Testis (tissue), 5 donors: ENCODE measurements around the gene HPN. TPM values are rescaled to one million over a fixed set of nuclear protein-coding genes. Genes with fewer than 3 reads are reported as not detected.
"Not testable (repeated sequence)": the region's sequence is repeated elsewhere in the genome, so short reads cannot be mapped to it uniquely, and the experiment has no call there.

ENCODE experiments used
- DNase-seq: peaks from one replicate; pipeline ENCODE4 v3.0.0-alpha.2; 2019
- H3K27ac ChIP-seq, 2 donors: fragments of 200-600 bp; sonication (generic); one replicate each; pipeline ENCODE4 v1.5.1; 2019
- H3K27me3 ChIP-seq: fragments of 200-600 bp; sonication (generic); one replicate; pipeline ENCODE4 v1.5.1; 2019
- H3K36me3 ChIP-seq: fragments of 200-600 bp; sonication (generic); one replicate; pipeline ENCODE4 v1.5.1; 2017; ENCODE audit warnings: low read depth; ENCODE audit errors: missing control alignments
- H3K4me1 ChIP-seq: fragments of 200-600 bp; sonication (generic); one replicate; pipeline ENCODE4 v1.5.1; 2019
- H3K4me3 ChIP-seq, 2 donors: fragments of 200-600 bp; sonication (generic); one replicate each; pipeline ENCODE4 v1.5.1; 2017 to 2019
- H3K9me3 ChIP-seq: fragments of 200-600 bp; sonication (generic); one replicate; pipeline ENCODE4 v1.5.1; 2017
- POLR2A ChIP-seq: fragments of 450-650 bp; IDR thresholded peaks from one replicate; pipeline ENCODE4 v1.6.1; 2017; ENCODE audit warnings: antibody characterized with exemption, mild to moderate bottlenecking, moderate library complexity
- WGBS, 2 donors: methylation state at CpG; one replicate each; pipeline ENCODE4 v1.1.5; 2018; 5-methylcytosine and 5-hydroxymethylcytosine counted together
- intact Hi-C: fragments of 100-400 bp; cut with DNase I; formaldehyde crosslinking; loops from one replicate; pipeline ENCODE4 v1.15.1; 2023; ENCODE audit warnings: low total_unique reads
- long read RNA-seq, 2 donors: transcript quantifications; one replicate each; lab custom pipeline, GENCODE V29; 2026
- polyA plus RNA-seq: library from polyadenylated mRNA; stranded (reverse); fragments of 350-450 nt; fragmentation: Illumina TruSeq; extraction: RNeasy Lipid Tissue Mini Kit (QIAGEN cat#74804); gene quantifications from one replicate; pipeline ENCODE4 v1.2.3, GENCODE V29; 2014; ENCODE audit warnings: low read depth, low replicate concordance; ENCODE audit not compliant: insufficient read depth
- total RNA-seq, 2 donors: library from RNA; depleted of rRNA; stranded (reverse); fragments of >200 nt; gene quantifications; one replicate each; pipeline ENCODE4 v1.2.3, GENCODE V29; 2016
- TF ChIP-seq, protein P1 (sequence below), 3 experiments: fragments of 450-650 bp in 2 of 3; fragments of 200-600 bp in 1 of 3; sonication (generic) in 1 of 3; IDR thresholded peaks; one replicate each; pipeline ENCODE4 v1.5.1; 2016 to 2019; ENCODE audit warnings: antibody characterized with exemption in 3 of 3, mild to moderate bottlenecking in 2 of 3, moderate library complexity in 1 of 3

Gene HPN
- total RNA-seq (1 to 10 TPM in 1 of 2 donors, under 1 TPM in 1; 0.79 to 1.7 TPM), polyA plus RNA-seq (8.2 TPM)
- long read RNA-seq, donor 1: 0 reads
- long read RNA-seq, donor 2: 0 reads

GRCh38 chr19:35041548-35042055, at the start of gene HPN:
HPN (plus strand) TSS chr19:35041721; CDS start chr19:35042507, 786 bp downstream.
- H3K9me3 ChIP-seq: no peaks in the 10 kb centered on the region
- peak within 1 kb of the TSS; percentile 50 to 78 for H3K27ac ChIP-seq
- intact Hi-C loops: no loop called here
- TF ChIP-seq, protein P1, sequence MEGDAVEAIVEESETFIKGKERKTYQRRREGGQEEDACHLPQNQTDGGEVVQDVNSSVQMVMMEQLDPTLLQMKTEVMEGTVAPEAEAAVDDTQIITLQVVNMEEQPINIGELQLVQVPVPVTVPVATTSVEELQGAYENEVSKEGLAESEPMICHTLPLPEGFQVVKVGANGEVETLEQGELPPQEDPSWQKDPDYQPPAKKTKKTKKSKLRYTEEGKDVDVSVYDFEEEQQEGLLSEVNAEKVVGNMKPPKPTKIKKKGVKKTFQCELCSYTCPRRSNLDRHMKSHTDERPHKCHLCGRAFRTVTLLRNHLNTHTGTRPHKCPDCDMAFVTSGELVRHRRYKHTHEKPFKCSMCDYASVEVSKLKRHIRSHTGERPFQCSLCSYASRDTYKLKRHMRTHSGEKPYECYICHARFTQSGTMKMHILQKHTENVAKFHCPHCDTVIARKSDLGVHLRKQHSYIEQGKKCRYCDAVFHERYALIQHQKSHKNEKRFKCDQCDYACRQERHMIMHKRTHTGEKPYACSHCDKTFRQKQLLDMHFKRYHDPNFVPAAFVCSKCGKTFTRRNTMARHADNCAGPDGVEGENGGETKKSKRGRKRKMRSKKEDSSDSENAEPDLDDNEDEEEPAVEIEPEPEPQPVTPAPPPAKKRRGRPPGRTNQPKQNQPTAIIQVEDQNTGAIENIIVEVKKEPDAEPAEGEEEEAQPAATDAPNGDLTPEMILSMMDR (IDR thresholded peaks at IDR 0.05): no peak
- TF ChIP-seq POLR2A: no peak
- no peaks in the 10 kb centered on the region for H3K36me3 ChIP-seq
- 44 to 59% methylated on average over 4 to 9 of the region's 19 CpGs for WGBS, 2 donors
- no peak for DNase-seq
- H3K27me3 ChIP-seq: no peaks in the 10 kb centered on the region
- H3K4me1 ChIP-seq: peaks cover 35% of the 10 kb centered on the region
- no peak within 1 kb of the TSS for H3K4me3 ChIP-seq

- H3K9me3 ChIP-seq, H3K36me3 ChIP-seq, H3K27me3 ChIP-seq, DNase-seq, intact Hi-C loops, H3K27ac ChIP-seq, H3K4me3 ChIP-seq: not testable (repeated sequence)
- peaks cover 22% of the 10 kb centered on the region for H3K4me1 ChIP-seq
- WGBS, 2 donors: 86 to 94% methylated on average over 7 of the region's 7 CpGs
These were observed 48.9 kb upstream of the HPN start for GRCh38 chr19:34992582-34992981.

DNA sequence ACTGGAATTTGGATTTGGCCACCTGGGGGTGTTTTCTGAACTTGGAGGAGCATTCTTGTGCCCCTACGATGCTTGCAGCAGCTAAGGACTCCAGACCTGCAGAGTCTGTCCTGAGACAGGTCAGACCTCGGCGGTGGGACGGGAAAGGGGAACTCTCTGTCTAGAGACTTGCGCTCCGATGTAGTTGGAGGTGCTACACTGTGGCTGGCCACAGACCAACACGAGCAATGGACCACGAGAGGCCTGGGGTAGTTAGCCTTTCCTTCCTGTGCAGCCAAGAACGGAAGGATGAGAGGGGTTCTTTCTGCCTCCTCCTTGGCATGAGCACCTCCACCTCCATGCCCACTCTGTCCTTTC, 47.3 kb upstream of the HPN start:
- TF ChIP-seq, protein P1 (IDR thresholded peaks at IDR 0.05): no peak
- no peak for TF ChIP-seq POLR2A
- no peak for DNase-seq
- H3K4me1 ChIP-seq: peaks cover 34% of the 10 kb centered on the region
- H3K4me3 ChIP-seq: no peak overlapping the region
- no peaks in the 10 kb centered on the region for H3K36me3 ChIP-seq
- no peaks in the 10 kb centered on the region for H3K9me3 ChIP-seq
- intact Hi-C loops: no loop called here
- H3K27me3 ChIP-seq: no peaks in the 10 kb centered on the region
- peak overlapping the region; percentile 37 to 82 for H3K27ac ChIP-seq
- WGBS, 2 donors: 62 to 67% methylated on average over 9 of the region's 9 CpGs

GRCh38 chr19:34994643-34995541, 46.6 kb upstream of the HPN start:
- no peak overlapping the region for H3K4me3 ChIP-seq
- intact Hi-C loops: no loop called here
- peaks cover 39% of the 10 kb centered on the region for H3K4me1 ChIP-seq
- H3K27ac ChIP-seq: peak overlapping the region; percentile 37 to 82
- TF ChIP-seq POLR2A: no peak
- TF ChIP-seq, protein P1 (IDR thresholded peaks at IDR 0.05): no peak
- H3K9me3 ChIP-seq: no peaks in the 10 kb centered on the region
- peak; percentile 56 for DNase-seq
- H3K36me3 ChIP-seq: no peaks in the 10 kb centered on the region
- no peaks in the 10 kb centered on the region for H3K27me3 ChIP-seq
- 48 to 51% methylated on average over 17 of the region's 17 CpGs for WGBS, 2 donors

GRCh38 chr19:34995551-34995950, 46.0 kb upstream of the HPN start:
- Histone ChIP-seq H3K27ac (peak overlapping the region in 1 of 2 donors; percentile 82), H3K4me3 (no peak overlapping the region), H3K9me3 (no peaks in the 10 kb centered on the region), H3K4me1 (peaks cover 39% of the 10 kb centered on the region), H3K36me3 (no peaks in the 10 kb centered on the region), H3K27me3 (no peaks in the 10 kb centered on the region)
- TF ChIP-seq, protein P1 (IDR thresholded peaks at IDR 0.05): no peak
- TF ChIP-seq POLR2A: no peak
- WGBS, 2 donors: 83 to 89% methylated on average over 4 to 8 of the region's 8 CpGs
- intact Hi-C loops: no loop called here
- DNase-seq: no peak
